GM18526 (cell line): Measurements from ENCODE around the gene DMBX1.

Experiments used
- POLR2A ChIP-seq: IDR thresholded peaks from 3 replicates; pipeline ENCODE4 v1.6.1; 2011; ENCODE audit not compliant: insufficient read length; ENCODE audit errors: extremely low read depth

The DMBX1 gene

DNA sequence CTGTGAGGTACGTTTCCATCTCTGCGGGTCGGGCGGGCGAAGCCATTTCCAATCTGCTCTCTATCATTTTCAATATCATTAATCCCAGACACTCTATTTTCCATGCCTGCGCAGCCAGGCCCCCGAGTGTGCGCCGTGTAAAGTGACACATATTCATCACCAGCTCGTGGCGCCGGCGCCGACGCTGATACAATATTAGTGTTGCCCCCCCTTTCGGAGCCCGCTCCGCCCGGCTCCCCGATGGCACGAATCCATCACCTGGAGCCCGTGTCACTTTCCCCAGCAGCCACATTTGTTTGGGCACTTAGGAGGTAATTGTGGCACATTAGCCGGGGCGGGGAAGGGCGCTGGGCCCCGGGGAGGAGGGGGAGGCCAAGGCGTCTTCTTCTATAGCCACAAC lies 33.7 kb upstream of the DMBX1 start:
- TF ChIP-seq POLR2A = no peak

DNA sequence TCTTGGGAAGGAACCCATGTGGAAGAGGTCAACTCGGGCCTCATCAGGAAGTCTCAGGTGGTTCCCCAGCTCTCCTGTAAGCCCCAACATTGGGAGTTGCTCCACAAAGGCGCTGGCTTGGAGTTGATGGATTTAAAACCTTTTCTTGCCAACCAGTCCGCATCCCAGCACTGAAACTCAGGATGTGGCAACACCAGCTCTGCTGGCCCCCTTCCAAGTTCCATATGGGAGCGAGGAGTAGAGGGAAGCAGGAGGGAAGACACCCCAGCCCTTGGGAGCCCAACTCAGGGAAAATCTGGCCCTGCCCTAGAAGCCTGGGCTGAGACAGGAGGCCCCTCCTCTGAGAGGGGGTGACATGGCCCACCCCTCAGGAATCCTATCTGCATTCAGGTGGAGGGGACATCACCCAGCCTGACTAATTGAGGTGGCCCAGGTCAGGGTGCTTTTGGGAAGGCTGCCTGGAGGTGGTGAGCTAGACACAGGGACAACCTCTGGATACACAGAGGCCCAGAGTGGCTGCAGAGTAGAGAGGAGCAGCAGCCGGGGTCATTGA lies 33.1 kb upstream of the DMBX1 start:
- TF ChIP-seq POLR2A = no peak

DNA sequence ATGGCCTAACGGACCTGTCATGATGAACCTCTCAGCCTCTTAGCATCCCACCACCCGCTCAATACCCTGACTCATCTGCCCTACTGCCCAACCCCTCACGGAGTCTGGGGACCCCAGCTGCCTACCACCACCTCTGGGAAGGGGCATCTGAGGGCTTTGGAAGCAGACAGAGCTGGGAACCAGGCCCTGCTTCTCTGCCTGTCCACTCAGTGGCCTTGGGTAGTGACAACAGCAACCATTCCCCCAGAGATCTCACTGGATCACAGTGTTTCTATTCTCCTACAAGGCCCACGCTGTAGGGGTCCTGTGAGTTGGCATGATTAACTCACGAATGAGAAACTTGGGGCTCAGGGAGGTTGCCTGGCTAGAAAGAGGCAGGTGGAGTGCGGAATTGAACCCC lies 32.5 kb upstream of the DMBX1 start:
- no peak for TF ChIP-seq POLR2A

DNA sequence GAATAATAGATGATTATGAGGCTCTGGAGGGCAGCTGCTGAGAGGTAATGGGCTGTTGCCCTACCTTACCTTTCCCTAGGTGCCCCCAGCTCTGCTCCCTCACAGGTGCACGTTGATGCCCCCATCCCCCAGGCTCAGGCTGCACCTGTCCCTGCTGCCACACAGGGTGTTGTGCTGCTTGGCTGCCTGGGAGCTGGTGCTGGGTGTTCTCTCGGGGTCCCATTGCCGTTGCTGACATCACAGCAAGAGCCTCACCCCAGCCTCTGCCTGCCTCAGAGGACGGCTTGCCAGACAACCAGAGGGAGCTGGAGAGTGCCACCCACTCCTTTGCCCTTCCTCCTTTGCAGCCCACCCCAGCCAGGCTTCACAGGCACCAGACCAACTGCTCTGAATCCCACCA lies 31.4 kb upstream of the DMBX1 start:
- no peak for TF ChIP-seq POLR2A

DNA sequence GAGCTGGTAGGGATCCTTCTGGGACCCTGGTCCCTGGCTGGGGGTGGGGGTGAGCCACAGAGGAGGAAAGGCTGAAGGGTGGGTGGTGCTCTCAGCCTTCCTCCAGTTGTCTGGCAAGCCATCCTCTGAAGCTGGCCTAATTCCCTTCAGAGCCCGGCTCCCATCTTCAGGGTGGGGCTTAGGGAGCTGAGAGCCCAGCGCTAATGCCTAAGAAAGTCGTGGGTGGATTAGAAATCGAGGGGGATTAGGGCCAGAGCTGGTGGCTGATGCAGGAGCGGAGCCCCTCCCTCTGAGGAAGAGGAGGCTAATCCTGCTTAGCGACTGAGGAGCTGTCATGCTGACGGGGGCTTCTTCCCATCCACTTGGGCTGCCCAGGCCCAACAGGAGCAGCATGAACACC lies 30.8 kb upstream of the DMBX1 start:
- no peak for TF ChIP-seq POLR2A

DNA sequence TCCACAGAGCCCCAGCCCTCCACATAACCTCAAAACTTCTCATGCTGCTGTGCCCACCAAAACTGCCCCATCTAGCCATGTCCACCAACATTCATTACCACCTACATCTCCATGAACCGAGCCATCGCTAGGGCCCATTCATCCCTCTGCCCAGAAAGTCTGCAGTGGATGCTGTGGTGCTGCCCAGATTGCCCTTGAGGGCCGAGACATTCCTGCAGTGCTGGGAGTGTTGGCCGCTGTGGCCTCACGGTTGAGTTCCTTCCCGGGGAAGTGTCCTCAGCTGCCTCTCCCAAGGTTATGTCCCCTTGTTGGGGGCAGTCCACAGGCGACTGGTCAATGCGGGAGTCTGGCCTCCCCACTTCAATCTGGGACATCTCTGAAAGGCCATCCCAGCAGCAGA lies 30.3 kb upstream of the DMBX1 start:
- TF ChIP-seq POLR2A = no peak

DNA sequence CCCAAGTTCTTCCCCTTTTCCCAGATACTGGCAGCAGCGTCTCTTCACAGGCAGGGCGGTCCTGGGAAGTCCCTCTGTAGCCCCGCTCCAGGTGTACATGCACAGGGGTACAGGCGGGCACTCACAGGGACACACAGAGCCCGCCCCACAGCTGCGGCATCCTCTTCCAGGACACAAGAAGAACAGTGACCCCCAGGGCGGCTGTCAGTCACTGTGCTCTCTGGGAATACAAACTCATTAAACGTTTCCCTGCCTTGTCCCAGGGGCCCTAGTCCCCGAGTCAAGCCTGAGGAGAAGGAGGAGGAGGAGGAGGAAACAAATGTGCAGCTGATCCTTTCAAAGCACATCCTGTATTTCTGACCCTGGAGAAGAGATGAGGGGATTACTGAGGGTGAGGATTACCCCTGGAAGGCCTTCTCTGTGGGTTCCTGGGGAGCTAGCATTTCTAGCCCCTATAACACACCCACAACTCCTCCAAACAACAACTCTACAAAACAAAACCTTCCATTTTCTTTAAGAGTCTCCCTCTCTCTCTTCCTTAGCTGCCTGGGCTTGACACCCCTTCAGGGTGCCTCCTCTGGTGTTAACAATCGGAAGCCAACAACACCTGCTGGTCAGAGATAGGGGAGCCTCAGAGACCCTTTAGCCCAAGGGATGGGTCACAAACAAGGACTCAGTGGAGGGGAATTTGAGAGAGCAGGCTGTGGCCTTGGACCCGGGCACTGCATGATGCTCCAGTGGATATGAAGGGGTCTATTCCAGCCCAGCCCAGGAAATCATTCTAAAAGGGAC lies 28.4 kb upstream of the DMBX1 start:
- no peak for TF ChIP-seq POLR2A

DNA sequence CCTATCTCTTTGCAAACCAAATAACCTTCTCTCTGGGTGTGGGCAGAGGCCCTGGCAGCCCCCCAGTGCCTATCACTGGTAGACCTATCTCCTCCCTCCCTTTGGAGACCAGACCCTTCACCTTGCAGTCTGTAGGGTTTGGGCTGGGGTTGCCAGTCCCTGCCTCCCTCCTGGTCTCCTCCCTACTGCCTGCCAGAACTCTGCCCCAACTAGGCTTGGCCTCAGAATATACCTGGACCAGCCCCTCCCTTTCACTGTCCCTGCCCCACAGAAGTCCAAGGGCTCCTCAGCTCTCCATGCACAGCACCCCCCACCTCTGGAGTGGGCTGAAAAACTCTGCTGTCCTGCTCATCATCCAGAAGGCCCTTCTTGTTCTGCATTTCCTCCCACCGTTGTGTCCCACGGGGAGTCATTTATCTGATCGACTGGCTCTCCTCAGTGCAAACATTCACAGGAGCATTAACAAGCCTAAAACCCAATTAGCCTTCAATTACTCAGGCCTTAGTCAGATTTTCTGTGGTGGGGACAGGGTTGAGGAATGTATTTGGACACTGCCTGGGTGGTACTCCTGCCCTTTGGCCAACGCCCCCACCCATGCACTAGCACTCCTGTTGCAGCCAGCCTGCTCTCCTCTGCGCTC lies 27.7 kb upstream of the DMBX1 start:
- no peak for TF ChIP-seq POLR2A

DNA sequence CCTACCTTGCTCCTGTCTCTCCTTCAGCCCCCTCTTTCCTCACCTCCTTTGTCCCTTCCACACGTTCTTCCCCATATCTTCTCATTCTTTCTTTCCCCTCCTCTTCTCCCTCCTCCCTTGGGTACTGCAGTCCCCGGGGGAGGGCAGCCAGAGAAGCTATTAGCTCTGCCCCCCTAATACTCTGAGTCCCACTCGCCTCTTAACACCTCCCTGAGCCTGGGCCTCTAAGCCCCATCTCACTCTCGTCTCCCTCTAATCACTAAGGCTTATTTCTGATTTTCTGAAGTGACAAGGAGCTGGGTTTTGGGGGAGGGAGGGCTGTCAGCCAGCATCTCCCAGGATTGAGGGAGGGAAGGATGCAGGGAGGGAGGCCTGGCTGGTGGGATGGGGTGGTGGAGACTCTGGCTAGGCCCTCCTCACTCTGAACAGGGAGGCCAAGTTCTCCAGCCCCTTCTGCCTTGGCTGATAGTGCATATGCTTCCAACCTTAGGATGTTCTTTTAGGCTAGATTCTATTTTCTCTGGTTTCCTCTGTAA lies 25.6 kb upstream of the DMBX1 start:
- TF ChIP-seq POLR2A = no peak

DNA sequence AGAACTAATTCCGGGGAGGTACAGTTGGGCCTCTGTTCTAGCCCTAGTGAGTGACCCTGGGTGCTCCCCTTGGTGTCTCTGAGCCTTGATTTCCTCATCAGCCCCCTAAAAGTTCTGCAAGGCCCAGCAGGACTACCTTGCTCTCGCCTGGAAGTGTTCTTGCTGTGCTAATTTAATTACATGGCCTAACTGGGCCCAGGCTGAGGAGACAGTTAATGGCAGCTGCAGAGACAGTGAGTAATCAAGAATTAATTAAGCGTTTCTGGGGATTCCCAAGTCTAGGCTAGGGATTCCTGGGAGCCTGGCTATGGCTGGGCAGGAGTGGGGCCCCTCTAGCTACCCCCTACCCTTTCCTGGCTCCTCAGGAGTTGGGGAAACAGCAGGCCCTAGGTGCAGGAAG lies 24.7 kb upstream of the DMBX1 start:
- no peak for TF ChIP-seq POLR2A

DNA sequence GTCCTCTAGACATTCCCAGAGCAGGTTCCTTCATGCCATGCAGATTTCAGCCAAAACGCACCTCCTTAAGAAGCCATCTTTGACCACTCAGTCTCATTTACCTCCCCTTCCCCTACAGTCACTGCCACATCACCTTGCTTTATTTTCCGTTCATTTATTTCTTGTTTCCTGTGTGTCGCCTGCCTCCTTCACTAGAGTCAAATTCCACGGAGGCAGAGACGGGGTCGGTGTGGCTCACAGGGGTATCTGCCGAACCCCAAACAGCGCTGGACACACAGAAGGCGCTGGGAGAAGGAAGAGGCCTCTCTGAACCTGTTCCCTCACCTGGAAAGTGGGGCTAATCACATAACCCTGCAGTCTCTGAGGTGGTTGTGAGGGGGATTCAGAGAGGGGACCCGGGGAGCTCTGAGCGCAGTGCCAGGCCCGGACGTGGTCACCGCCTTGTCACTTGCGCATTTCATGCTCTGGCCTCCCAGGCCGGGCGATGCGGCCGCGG lies 23.6 kb upstream of the DMBX1 start:
- no peak for TF ChIP-seq POLR2A

DNA sequence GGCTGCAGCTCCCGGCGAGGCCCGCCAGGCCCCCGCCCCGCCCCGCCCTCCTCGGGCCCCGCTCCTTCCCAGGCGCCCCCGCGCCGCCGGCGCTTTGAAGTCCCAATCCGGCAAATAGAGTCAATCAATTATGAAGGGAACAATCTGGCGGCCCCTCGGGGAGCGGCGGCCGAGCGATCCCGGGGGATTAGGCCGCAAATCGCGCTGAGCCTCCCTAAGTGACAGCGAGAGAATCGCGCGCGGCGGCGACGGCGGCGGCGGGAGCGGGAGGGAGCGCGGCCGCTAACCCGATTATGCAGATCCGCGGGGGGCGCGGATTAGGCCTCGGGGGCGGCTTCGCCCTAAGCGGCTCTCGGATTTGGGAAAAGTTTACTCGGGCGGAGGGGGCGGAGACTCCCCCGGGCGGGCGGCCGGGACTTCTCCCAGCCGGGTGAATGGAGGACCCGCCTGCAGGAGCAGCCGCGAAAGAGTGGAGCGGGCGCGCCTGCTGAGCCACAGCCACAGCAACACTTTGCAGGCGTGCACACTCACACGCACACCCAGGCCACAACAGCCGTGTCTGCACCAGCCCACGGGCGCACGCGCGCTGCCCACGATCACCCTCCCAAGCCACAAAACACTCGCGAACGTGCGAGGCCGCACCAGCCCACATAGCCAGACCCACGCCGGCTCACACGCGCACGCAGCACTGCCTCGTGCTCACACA lies 23.0 kb upstream of the DMBX1 start:
- TF ChIP-seq POLR2A = no peak

DNA sequence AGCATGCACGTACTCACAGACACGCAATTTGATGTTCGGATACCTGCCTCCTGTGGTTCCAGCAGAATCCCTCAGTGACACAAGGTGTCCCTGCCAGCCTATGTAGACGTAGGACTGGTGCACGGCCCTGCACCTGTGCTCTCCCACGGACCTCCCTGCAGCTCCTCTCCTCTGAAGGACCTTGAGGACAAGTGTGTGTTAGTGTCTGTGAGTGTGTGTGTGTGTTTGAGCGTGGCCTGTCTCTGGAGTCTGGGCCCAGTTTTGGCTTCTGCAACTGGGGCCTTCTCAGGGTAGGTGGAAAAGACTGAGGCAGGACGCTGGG lies 22.5 kb upstream of the DMBX1 start:
- no peak for TF ChIP-seq POLR2A

DNA sequence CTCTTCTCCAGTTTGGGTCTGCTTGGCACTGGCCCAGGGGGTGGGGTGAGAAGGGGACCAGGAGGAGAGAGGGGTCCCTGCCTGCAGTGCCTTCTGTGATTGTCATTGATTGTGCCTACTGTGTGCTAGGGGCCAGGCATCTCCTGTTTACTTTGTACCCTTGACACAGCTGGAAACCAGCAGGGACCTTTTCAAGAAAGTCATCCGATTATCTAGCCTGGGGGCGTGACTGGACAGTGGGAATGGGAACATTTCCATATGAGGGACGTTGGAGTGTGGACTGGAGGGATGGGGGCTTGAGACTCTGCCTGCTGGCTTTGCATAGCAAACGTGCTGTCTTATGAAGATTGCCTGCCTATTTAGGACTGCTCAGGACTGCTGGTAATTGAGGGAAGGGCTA lies 19.8 kb upstream of the DMBX1 start:
- no peak for TF ChIP-seq POLR2A

DNA sequence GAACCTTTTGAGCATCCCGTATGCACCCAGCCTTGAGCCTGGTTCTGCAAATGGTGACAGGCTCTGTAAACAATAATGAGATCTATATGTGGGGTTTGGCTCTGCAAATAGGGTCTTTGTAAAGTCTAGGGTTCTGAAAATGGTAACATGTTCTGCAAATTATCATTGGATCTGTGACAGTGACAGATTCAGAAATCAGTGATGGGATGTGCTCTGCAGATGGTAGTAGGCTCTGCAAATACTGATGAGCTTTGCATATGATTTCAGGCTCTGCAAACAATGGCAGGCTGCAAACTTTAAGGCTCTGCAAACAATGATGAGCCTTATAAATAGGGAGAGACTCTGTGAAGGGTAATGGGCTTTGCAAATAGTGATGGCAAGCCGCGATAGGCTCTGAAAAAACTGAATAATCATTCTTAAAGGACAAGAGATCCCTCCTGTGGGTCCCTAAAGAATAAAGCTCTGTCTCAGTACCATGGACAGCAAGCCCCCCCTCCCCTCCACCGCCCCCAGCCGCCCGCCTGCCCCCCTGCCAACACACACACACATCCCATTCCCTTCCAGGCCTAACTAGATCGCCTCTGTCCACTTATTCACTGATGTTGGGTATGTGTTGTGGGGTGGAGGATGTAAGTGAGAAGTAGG lies 17.7 kb upstream of the DMBX1 start:
- no peak for TF ChIP-seq POLR2A
